MCF 10A (cell line): ENCODE measurements around the gene ZNF416. TPM values are rescaled to one million over a fixed set of nuclear protein-coding genes. Genes with fewer than 3 reads are reported as not detected.

ENCODE experiments used
- BruUV-seq: library from RNA; stranded (reverse); fragments of 400-500 nt; replicated peaks from 2 replicates; lab custom pipeline; 2021; lab: Mats Ljungman, UMichigan
- CTCF ChIA-PET: fragments of 300-600 bp; sonication (Branson Sonifier 250); formaldehyde crosslinking; extraction: SDS; loops from one replicate; lab custom pipeline; 2021; ENCODE audit warnings: antibody characterized with exemption, inconsistent platforms; lab: Yijun Ruan, JAX
- POLR2A ChIA-PET: fragments of 300-600, 350-650 bp; sonication (Branson Sonifier 250); formaldehyde crosslinking; extraction: SDS; loops from one replicate; lab custom pipeline; 2020; ENCODE audit warnings: antibody characterized with exemption, inconsistent platforms; lab: Yijun Ruan, JAX
- DNase-seq: peaks from one replicate; pipeline ENCODE4 v3.0.0-alpha.2; 2018; ENCODE audit not compliant: unreplicated experiment
- H3K27ac Mint-ChIP-seq: one replicate; pipeline ENCODE4 v1.8.0; 2022; ENCODE audit warnings: mild to moderate bottlenecking, low read depth, mixed read lengths; ENCODE audit not compliant: unreplicated experiment
- H3K27me3 Mint-ChIP-seq: one replicate; pipeline ENCODE4 v1.8.0; 2022; ENCODE audit warnings: mixed read lengths; ENCODE audit not compliant: insufficient read depth, unreplicated experiment
- H3K36me3 Mint-ChIP-seq: one replicate; pipeline ENCODE4 v1.8.0; 2022; ENCODE audit warnings: mild to moderate bottlenecking, moderate library complexity, mixed read lengths; ENCODE audit not compliant: insufficient read depth, unreplicated experiment
- H3K4me1 Mint-ChIP-seq: one replicate; pipeline ENCODE4 v1.8.0; 2022; ENCODE audit warnings: mixed read lengths; ENCODE audit not compliant: insufficient read depth, unreplicated experiment
- H3K4me3 Mint-ChIP-seq: one replicate; pipeline ENCODE4 v1.8.0; 2022; ENCODE audit warnings: mild to moderate bottlenecking, moderate library complexity, mixed read lengths; ENCODE audit not compliant: unreplicated experiment
- H3K9me3 Mint-ChIP-seq: one replicate; pipeline ENCODE4 v1.8.0; 2022; ENCODE audit warnings: mixed read lengths; ENCODE audit not compliant: unreplicated experiment
- CTCF ChIP-seq: fragments of 200-600 bp; IDR thresholded peaks from one replicate; pipeline ENCODE4 v1.8.0; 2022; ENCODE audit warnings: antibody characterized with exemption, mild to moderate bottlenecking; ENCODE audit not compliant: unreplicated experiment
- intact Hi-C: fragments of 100-400 bp; cut with micrococcal nuclease; formaldehyde crosslinking; loops from 2 replicates; pipeline ENCODE4 v1.14.1; 2022
- total RNA-seq: library from RNA; stranded (reverse); gene quantifications from 2 replicates; pipeline ENCODE4 v1.2.3, GENCODE V29; 2022

The ZNF416 gene
- total RNA-seq, 1 experiment from 2014 or later, result 5.0 TPM

DNA sequence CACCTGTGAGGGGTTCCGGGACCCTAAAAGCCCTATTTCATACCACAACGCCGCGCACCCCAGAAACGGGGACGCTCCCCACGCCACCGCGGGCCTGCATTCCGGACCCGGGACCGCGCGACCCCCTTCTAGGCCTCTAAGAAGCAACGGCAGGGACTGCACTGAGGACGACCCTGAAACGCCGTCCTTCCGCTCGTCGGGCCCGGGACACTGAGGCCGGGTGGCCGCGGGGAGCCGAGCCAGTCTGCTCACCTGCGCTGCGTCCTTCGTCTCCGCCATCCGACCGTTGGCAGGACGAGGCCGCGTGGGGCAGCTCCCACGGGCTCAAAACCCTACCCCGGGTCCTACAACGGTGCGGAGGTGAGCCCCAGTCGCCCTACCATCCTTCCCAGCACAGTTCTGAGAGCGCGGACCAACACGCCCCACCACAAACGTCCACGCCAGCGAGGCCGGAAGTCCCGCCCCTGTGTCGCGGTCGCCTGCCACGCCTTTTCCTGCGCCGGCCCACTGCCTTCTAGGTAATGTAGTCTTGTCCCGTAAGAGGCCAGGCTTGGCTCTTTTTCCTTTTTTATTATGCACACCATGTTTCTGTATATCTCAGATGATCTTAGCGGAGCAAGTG is 19.2 kb downstream of the ZNF416 start, which contains the start of gene ZNF550:
Gene ZNF550 (minus strand): TSS at position 460 of the 622 bp plus-strand sequence. CDS start 181 bp downstream, at position 279.
- Mint-ChIP-seq H3K27ac (peak within 1 kb of the TSS; percentile 93), H3K9me3 (peaks cover 29% of the 10 kb centered on the region), H3K4me3 (peak within 1 kb of the TSS; percentile 92), H3K27me3 (no peaks in the 10 kb centered on the region), H3K36me3 (peaks cover 34% of the 10 kb centered on the region), H3K4me1 (peaks cover 20% of the 10 kb centered on the region)
- peak; percentile 89 for DNase-seq
- intact Hi-C loops, result no loop called here
- TSS peak; percentile 66 for BruUV-seq
- no peak for TF ChIP-seq CTCF
- ChIA-PET POLR2A (interaction anchor here (0.5 to 1.3 kb wide), 5 partner anchors 40 to 624 kb away, joined by 3 to 4 read pairs (median 3); partner anchors contain the start of genes ZNF134 and ZNF274), CTCF (interaction anchor here (0.9 kb wide), 1 partner anchor 154 kb away, joined by 5 read pairs; no protein-coding TSS in a partner anchor)

GRCh38 chr19:57559008-57559403 is 19.7 kb downstream of the ZNF416 start:
- POLR2A ChIA-PET, result interaction anchor here (0.5 to 1.3 kb wide), 6 partner anchors 19 to 261 kb away, joined by 3 to 4 read pairs (median 3); partner anchors contain the start of gene ZNF134
- no peaks in the 10 kb centered on the region for H3K27me3 Mint-ChIP-seq
- H3K27ac Mint-ChIP-seq, result peak overlapping the region; percentile 93
- no peak for TF ChIP-seq CTCF
- intact Hi-C loops, result no loop called here
- H3K36me3 Mint-ChIP-seq, result peaks cover 39% of the 10 kb centered on the region
- CTCF ChIA-PET, result interaction anchor here (0.9 kb wide), 1 partner anchor 153 kb away, joined by 5 read pairs; no protein-coding TSS in a partner anchor
- no TSS peak for BruUV-seq
- H3K4me3 Mint-ChIP-seq, result peak overlapping the region; percentile 92
- DNase-seq, result peak; percentile 42
- H3K4me1 Mint-ChIP-seq, result peaks cover 20% of the 10 kb centered on the region
- H3K9me3 Mint-ChIP-seq, result peaks cover 29% of the 10 kb centered on the region

DNA sequence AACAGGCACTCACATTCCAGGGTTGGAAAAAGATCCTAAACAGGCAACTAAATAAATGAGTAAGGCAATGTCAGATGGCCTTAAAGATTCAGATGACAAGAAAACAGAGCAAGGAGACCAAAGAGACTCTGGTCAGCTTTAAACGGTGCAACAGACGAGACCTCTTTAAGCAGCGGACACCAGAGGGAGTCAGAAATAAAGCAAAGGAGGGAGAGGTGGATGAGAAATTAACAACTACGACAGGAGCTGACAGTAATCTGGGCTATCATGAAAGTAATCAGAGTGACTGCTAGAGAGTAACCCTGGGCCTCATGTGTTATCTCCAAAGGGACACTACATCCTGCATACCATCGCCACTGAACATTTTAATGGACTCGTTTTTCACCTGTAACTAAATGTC is 20.2 kb downstream of the ZNF416 start:
- H3K4me3 Mint-ChIP-seq, result peak overlapping the region; percentile 92
- no peak for DNase-seq
- BruUV-seq, result no TSS peak

More for the DNA sequence above, 20.2 kb downstream of the ZNF416 start:
- peaks cover 26% of the 10 kb centered on the region for H3K9me3 Mint-ChIP-seq
- H3K36me3 Mint-ChIP-seq, result peaks cover 44% of the 10 kb centered on the region
- H3K27ac Mint-ChIP-seq, result peak overlapping the region; percentile 93
- no peaks in the 10 kb centered on the region for H3K27me3 Mint-ChIP-seq
- H3K4me1 Mint-ChIP-seq, result peaks cover 20% of the 10 kb centered on the region
- no peak for TF ChIP-seq CTCF
- intact Hi-C loops, result no loop called here
- POLR2A ChIA-PET, result interaction anchor here (0.6 to 1.3 kb wide), 7 partner anchors 19 to 261 kb away, joined by 3 to 4 read pairs (median 3); partner anchors contain the start of genes ZNF134 and ZNF551
- CTCF ChIA-PET, result interaction anchor here (0.6 to 0.9 kb wide), 2 partner anchors 153 to 154 kb away, joined by 4 to 5 read pairs; no protein-coding TSS in a partner anchor
